ENCODE data around the gene APOA1.
"Not testable (repeated sequence)": the region's sequence is repeated elsewhere in the genome, so short reads cannot be mapped to it uniquely, and the experiment has no call there.

APOA1 gene

DNA sequence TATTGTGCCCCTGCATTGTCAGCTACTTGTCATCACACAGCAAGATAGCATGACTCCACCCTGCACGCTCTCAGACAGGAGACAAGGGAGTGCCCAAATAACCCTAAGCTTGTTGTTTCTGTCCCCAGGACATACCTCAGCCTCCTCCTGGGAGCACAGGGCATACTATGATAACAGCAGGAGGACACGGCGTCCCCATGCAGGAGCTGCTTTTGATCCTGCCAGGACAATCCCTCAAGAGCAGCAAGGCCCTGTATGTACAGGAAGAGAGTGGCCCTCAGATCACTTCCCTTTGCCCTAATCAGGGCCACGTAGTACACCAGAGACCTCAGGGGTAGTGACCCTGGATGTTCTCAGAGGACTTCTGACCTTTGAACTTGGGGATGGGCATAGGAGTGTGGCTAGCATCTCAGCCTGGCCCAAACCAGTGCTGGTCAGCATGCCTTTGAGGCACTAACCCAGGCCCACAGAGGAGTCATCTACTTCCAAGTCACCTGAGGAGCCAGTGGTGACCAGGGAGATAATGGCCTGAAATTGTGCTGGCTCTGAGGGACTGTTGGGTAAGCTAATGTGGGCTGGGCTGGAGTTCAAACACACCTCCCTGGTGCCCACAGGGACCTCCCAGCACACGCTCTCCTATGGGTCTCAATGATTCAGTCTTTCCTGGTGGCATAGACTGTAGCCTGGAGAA lies 23.5 kb downstream of the APOA1 start:
- ATAC-seq: no peak
- no peak for DNase-seq

DNA sequence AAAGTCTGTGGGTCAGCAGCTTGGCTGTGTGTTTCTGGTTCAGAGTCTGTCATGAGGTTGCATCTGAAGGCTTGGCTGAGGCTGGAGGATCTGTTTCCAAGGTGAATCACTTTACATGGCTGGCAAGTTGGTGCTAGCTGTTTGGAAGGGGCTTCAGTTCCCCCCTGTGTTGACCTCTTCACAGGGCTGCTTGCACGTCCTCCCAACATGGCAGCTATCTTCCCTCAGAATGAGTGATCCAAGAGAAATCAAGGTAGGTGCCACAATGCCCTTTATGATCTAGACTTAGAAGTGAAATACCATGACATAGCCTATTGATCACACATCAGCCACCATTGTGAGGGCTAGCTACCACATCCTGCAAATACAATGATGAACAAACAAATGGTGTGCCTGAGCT lies 24.3 kb downstream of the APOA1 start:
- ATAC-seq (no peak), DNase-seq (no peak)

DNA sequence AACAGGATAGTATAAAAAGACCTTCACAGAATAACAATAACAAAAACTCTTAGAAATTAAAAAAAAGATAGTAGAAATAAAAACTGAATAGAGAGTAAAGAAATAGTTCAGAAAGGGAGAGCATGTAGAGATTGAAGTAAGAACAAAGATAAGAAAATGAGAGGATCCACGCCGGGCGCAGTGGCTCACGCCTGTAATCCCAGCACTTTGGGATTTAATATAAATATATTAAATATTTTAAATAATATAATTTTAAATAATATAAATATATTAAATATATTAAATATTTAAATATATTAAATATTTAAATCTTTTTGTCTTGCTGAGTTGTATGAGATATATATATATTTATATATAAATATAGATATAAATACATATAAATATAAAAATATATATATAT lies 25.3 kb downstream of the APOA1 start:
- DNase-seq (no peak), ATAC-seq (no peak)

DNA sequence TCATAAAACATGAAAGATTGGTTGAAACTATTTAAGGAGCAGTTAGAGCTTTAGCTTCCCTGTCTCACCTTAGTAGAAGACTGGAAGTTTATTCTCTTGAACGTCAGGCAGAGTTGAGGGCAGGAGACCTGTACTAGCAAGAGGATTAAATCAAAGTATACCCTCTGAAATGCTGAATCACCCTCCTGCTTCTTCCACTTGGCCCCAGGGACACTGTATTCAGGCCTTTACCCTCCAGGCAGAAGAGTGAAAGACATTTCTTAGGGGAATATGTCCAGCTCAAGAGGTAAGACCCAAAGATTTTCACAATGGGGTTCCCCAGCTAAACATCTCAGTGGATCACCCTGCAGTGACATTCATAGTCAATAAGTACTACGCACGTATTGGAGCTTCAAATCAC lies 26.2 kb downstream of the APOA1 start:
- no peak for ATAC-seq
- no peak for DNase-seq

DNA sequence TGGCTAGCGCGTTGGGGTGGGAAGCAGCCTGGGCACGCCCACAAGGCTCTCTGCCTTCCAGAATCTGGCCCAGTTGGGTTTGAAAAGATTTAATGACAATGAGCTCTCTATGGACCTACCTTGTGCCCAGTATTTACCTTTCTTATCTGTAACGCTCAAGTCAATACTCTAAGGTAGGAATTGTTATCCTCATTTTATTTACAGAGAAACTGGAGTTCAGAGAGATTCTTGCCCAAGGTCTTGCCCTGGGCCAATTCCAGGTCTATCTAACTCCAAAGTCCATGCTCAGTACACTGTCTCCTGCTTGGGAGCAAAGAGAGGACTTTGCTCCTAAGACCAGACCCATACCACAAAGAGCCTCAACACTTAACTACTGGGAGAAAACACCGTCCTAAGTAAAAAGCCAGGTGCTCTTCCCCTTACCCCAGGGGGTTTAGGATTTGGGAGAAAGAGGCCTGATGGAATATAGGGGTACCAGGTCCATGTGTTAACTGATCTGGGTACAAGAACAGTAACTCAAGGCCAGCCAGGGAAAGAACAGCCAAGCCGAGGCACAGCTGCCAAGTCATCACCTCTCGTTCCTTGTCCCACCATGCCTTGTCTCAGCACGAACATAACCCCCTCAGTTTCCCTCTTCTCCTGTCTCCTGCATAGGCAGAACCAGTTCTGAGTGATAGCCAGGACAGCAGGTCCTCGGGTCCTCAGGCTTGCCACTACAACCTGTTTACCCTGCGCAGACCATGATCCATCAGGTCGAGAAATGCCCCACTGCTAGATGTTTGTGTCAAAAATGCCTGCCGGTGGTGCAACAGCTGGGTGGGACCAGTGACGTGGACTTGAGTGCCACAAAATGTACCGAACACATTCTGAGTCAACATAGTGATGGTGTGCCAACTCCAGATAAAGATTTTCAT lies 28.9 kb downstream of the APOA1 start:
- DNase-seq (no peak), ATAC-seq (no peak)

DNA sequence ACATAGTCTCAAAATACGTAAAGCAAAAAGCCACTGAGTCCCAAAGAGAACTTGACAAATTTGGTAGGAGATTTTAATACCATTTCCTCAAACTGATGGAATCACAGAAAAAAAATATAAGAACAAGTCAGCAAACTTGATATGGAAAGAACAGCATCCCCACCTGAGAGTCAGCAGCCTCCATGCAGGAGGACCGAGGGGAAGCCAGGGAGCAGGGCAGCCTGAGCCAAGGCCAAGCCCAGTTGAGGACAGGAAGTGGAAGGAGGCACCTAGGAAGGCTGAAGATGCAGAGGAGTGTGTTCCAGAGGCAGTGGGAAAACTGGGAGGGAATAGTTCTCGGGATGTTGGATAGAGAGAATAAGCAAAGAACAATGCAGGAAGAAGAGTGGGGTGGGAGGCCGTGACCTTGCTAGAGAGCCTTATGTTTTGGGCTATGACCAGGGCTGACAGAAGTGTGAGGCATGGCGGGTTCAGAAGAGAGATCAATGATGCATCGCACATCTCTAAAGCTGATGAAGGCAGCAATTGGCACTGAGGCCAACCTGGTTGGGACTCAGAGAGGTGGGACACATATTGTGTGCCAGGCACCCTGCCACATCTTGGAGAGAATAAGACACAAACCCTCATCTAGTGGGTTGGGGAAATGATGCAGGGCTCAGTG lies 29.7 kb downstream of the APOA1 start:
- DNase-seq (no peak), ATAC-seq (no peak)

DNA sequence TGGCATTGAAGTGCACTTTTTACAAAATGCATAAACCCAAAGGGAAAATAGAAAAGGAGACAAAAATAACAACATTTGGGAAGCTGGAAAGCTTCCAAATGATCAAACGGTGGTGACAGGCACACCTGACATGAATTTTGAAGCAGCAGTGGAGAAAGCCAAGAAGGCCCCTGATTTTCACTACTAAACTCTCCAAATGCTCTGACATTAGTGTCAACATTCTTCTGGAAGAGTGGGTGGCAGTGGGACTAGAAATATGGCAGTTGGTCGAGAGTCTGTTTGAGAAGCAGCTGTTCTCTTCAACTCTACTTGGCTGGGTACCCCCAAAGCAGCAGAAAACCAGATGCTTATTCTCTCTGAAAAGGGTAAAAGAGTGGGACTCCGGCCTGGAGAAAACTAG lies 33.4 kb downstream of the APOA1 start:
- ATAC-seq (no peak), DNase-seq (no peak)

DNA sequence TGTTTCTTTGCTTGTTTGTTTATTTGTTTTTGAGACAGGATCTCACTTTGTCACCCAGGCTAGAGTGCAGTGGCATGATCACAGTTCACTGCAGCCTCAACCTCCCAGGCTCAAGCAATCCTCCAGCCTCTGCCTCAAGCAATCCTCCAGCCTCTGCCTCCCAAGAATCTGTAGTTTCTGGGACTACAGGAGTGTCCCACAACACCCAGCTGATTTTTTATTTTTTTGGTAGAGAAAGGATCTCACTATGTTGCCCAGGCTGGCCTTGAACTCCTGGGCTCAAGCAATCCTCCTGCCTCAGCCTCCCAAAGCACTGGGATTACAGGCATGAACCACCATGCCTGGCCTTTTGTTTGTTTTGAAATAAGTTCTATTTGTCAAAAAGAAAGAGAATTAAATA lies 35.8 kb downstream of the APOA1 start:
- DNase-seq, ATAC-seq: not testable (repeated sequence)

DNA sequence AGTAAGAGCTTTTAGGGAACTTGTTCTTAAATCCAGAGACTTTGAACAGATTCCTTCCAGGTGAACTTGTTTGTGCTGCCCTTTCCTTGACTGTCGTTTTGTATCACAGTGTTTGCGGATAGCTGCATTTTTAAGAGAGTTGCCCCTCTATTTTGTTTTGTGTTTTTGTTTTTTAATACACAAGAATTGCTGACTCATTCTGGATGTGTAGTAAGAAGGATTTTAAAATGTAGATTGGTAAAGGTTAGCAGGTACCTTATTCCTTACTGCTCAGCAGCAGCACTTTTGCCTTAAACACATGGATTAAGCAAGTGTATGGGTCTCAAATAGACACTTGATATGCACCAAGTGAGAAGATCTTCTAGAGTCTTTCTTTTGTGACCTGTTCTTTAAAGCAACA lies 36.8 kb downstream of the APOA1 start:
- ATAC-seq: no peak
- DNase-seq: no peak

DNA sequence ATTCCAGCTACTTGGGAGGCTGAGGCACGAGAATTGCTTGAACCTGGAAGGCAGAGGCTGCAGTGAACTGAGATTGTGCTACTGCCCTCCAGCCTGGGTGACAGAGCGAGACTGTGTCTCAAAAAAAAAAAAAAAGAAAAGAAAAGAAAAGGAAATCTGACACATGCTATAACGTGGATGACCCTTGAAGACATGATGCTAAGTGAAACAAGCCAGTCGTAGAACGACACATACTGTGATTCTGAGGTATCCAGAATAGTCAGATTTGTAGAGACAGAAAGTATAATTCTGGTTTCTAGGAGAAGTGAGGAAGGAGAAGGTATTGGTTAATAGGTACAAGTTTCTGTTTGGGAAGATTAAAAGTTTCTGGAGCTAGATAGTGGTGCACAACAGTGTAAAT lies 39.1 kb downstream of the APOA1 start:
- ATAC-seq (no peak), DNase-seq (no peak)

DNA sequence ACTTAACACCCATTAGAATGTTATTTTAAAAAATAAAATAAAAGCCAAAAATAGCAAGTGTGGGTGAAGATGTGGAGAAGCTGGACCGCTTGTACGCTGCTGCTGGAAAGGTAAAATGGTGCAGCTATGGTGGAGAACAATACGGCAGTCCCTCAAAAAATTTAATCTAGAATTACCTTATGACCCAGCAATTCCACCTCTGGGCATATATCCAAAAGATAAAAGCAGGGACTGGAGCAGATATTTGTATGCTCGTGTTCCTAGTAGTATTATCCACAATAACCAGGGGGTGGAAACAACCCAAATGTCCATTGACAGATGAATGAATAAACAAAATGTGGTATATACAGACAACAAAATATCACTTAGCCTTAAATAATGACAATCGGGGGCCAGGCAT lies 39.6 kb downstream of the APOA1 start:
- ATAC-seq: no peak
- DNase-seq: no peak

DNA sequence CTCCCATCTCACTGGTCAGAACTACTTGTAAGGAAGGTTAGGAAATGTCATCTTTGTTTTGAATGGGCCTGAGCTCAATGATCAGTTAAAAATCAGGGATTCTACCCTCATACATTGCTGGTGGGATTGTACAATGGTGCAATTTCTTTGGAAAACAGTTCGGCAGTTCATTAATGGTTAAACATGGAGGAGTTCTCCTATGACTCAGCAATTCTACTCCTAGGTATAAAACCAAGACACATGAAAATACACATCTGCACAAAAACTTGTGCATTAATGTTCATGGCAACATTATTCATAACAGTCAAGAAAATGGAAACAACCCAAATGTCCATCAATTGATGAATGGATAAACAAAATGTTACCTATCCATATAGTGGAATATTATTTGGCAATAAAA lies 40.9 kb downstream of the APOA1 start:
- ATAC-seq (no peak), DNase-seq (no peak)

DNA sequence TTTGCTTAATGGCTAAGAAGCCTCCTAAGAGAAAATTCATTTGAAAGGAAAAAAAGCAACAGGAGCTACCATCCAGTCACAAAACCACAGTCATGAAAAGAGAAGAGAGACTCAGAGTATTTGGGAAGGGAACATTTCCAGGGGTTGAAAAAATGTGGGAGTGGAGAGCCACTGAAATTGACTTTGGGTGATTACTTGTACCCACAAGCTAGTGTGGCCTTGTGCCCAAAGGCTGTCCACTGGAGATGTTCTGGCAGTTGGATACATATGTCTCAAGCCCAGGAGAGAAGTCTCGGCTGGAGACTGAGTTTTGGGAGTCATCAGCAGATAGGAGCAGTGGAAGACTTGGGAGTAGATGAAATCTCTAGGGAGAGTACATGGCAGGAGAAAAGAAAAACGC lies 42.6 kb downstream of the APOA1 start:
- no peak for ATAC-seq
- DNase-seq: no peak

DNA sequence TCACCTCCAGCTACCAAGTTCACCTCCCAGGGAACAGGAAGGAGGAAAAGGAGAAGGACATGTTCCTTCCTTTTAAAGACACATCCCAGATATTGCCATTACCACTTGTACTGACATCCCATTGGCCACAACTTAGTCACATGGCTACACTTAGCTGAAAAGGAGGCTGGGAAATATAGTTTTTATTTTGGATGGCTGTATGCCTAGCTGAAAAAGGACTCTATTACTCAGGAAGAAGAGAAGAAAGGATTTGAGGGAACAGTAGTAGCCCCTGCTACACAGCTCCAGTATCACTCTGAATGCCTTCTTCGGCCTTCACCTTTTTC lies 43.7 kb downstream of the APOA1 start:
- no peak for DNase-seq
- no peak for ATAC-seq

DNA sequence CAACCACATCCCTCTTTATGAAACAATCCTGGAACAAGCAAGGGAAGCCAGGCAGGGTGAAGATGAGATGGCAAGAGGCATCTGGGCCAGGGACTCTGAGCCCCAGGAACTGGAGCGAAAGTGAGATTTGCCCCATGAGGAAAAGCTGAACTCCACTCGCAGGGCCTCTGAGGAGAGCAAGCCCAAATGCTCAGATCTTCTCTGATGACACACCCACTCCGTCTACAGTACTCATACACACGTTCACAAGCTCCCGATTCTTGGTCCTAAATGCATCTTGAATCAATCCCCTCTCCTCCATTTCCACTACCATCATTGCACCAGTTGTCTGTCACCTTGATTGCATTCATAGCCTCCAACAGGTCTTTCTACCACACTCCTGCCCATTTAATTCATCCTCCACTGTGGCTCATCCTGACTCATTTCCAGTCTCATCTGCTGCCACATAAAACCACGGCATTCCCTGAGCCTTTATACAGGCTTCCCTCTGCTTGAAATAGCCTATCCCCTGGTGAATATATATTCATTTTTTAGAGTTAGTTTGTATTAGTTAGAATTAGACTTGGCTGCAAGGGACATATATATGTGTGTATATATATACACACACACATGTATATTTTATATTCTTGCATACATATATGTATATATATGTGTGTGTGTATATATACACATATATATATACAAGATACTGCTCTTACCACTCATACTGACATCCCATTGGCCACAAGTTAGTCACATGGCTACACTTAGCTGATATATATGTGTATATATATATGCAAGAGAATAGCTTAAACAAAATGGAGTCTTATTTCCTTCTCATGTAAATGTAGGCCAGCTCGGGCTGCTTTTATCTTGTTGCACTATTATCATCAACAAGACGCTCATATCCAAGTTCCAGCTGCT lies 44.3 kb downstream of the APOA1 start:
- ATAC-seq: no peak
- DNase-seq: no peak

DNA sequence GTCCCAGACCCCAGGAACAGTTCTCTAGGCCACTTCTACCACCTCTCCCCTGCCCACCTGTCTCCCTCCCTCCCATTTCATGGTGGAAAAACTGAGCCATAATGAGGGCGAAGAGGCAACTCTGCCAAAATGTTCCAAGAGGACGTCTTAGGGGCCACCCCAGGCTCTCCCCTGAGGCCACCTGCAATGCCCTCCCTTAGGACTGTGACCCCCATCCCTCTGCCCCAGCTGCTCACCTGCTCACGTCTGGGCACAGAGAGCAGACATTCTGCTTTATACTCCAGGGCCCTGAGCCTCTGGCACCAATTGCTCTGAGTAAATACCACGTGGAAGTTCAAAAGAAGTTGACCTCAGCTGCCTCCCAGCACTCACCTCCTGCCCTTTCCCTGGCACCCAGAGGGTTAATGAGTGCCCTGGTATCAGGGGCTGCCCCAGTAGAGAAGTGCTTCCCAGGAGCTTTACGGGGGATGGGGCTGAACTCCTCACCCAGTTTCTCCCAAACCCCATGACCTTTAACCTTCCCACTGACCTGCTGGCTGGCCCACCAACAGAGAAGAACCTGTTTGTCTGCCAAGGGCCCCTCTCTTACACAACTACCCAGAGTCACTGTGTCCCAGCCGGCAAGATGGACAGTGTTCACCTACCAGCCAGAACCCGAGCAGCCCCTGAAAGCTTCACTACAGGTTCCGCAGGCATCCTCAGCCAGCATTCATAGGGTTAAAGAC lies 45.1 kb downstream of the APOA1 start:
- DNase-seq (no peak), ATAC-seq (no peak)

DNA sequence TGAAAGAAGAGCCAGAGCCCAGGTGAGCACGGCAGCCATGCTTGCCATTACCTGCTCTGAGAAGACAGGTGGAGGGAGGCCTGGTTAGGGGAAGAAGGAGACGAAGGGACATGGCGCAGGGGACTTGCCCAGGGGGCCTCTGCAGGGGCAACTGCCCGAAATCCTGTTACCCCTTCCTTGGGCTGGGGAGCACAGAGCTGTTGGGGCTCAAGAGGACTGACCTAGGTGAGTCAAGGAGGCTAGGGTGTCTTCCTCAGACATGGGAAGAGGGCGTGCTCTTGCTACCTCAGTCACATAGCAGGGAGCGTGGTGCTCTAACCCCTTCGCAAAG lies 45.6 kb downstream of the APOA1 start, which contains the start of gene APOA5:
Gene APOA5, minus strand, starts transcription at position 67 of the 331 bp plus-strand sequence. Its CDS starts 19 bp downstream, at position 48.
- DNase-seq (no peak), ATAC-seq (no peak)

DNA sequence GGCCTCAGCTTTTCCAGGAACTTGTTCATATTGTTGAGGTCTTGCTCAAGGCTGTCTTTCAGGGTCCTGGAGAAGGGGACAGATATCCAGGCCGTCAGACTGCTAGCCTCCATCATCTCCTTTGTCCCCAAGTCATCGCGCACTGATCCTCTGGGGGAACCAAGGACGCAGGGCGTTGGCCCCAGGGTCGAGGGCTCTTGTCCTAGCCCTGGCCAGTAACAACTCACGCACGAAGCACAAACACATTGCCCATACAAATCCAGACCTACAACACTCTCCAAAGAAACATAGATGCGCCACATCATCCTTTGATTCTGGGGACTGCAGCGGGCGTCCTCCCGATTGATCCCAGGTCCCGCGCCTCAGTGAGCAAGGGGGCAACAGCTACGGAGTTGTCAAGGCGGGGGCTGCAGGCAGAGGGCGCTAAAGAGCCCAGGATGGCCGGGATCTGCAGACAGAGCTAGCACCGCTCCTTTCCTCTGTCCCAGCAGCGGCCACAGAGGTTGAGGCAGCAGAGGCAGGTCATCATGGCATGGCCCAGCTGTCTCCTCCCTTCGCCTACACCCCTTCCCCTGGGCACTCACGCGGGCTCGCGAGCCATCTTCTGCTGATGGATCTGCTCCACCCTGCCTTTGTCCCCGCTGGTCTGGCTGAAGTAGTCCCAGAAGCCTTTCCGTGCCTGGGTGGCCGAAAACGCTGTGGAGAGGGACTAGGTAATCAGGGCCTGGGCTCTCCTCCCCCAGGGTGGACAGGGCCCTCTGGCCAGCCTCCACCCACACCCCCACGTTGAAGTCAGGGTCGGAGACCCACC lies 46.2 kb downstream of the APOA1 start:
- ATAC-seq: peak; percentile 66
- peak; percentile 88 for DNase-seq

DNA sequence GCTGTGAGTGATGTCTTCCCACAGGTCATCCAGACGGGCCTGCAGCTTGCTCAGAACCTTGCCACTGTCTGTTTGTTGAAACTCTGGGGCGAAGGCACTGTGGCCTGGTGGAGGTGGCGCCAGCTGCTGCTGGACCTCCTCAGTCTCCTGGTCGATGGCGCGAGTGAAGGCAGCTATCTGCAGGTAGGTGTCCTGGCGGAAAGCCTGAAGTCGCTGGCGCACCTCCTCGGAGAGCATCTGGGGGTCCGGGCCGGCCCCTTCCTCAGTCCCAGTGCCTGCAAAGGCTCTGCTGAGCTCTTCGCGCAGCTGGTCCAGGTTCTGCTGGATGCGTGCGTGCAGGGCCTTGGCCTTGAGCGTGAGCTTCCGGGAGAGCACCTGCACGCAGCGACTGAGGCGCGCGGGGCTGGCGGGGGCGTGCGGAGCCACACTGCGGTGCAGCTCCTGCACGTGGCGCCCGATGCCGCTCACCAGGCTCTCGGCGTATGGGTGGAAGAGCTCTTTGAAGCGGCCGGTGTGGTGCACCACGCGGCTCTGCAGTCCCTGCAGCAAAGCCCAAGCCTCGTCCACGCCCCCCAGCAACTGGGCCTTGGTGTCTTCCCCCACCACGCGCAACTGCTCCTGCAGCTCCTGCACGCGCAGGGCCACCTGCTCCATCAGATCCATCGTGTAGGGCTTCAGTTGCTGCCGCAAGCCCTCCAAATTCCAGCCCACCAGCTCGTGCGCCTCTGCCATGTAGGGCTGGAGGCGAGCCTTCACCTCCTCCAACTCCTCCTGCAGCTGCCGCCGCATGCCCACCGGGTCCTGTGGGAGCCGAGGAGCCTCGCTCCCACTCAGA lies 47.0 kb downstream of the APOA1 start:
- DNase-seq: no peak
- no peak for ATAC-seq

DNA sequence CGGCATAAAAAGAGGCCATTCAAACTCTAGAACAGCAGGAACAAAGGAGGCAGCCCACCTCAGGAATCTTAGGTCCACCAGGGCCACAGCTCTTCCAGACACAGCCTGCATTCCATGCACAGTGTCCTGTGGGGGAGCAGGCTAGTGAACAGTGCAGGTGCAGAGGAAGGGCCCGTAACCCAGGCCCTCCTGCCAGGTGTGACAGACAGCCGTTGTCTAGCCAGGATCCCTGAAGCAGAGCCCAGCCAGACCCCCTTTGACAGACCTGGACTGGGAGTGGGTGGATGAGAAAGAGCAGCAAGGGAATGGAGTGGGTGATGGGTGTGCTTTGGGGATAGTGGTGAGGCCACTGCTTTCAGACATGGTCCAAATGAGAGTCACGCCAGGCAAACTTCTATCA lies 48.4 kb downstream of the APOA1 start:
- no peak for ATAC-seq
- no peak for DNase-seq

All from stimulated activated naive CD8-positive, alpha-beta T cell treated with anti-CD3 and anti-CD28 coated beads, Interleukin-15, Interleukin-2, amounts not matched to agents 100 U/mL and 50 U/mL, for 24 hours (primary cell).